ENCODE results near the gene WDR20. TPM values are rescaled to one million over a fixed set of nuclear protein-coding genes. Genes with fewer than 3 reads are reported as not detected.

The WDR20 gene
- total and polyA plus RNA-seq, 2 of the 8 experiments (the other 6 are each of a cell fraction or from before 2014, with no cell fraction given) = 11.2 to 26.7 TPM

GRCh38 chr14:102138961-102139285, 774 bp upstream of the WDR20 start:
- peak overlapping the region; percentile 47; the same call in 1 of the 2 replicates for H2AFZ ChIP-seq (ENCODE audit: low read length)
- H3K14ac ChIP-seq (ENCODE audit: insufficient read length) = no peak overlapping the region
- peaks cover 0 to 8% (median 3%) of the 10 kb centered on the region in 4 experiments; a peak in 1 of 8 replicates for H3K36me3 ChIP-seq (ENCODE audit: control insufficient read depth in 2 of 4, insufficient read depth in 4 of 4, low read length in 3 of 4)
- peak overlapping the region; percentile 72 for H3K4ac ChIP-seq (replicated peaks; ENCODE audit: insufficient read length, low read depth, low read length)
- no peak overlapping the region for H2BK20ac ChIP-seq (ENCODE audit: low read length)
- H3K23me2 ChIP-seq (ENCODE audit: low read depth, low read length) = no peaks in the 10 kb centered on the region; the same call in 1 of the 2 replicates
- H2BK15ac ChIP-seq (ENCODE audit: low read length) = no peak overlapping the region
- peak overlapping the region; percentile 66 to 99 for H3K4me2 ChIP-seq (ENCODE audit: insufficient read depth in 1 of 2, low read depth in 2 of 2, low read length in 2 of 2)
- H4K20me1 ChIP-seq (replicated peaks in 1 of 2; ENCODE audit: control insufficient read depth in 1 of 2, insufficient read depth in 2 of 2, low read length in 2 of 2) = peaks cover 0 to 2% of the 10 kb centered on the region in 2 experiments
- peak overlapping the region; percentile 75 to 96 (median 84) for H3K9ac ChIP-seq (replicated peaks in 1 of 4; ENCODE audit: extremely low read depth in 1 of 4, low read depth in 3 of 4, low read length in 3 of 4)
- H2AK5ac ChIP-seq (ENCODE audit: low read depth, low read length) = no peak overlapping the region
- FAIRE-seq = no peak
- peak overlapping the region; percentile 64 for H3K56ac ChIP-seq (replicated peaks; ENCODE audit: insufficient read length, low read depth, low read length)
- peak overlapping the region; percentile 99; the same call in 1 of the 2 replicates for H4K8ac ChIP-seq (ENCODE audit: extremely low read depth, insufficient read depth, low read length)
- H3K79me2 ChIP-seq (ENCODE audit: control insufficient read depth in 1 of 2, insufficient read depth in 2 of 2, low read length in 2 of 2) = peaks cover 7 to 50% of the 10 kb centered on the region in 2 experiments
- H3K4me1 ChIP-seq (replicated peaks in 1 of 4; ENCODE audit: control insufficient read depth in 3 of 4, insufficient read depth in 4 of 4, low read length in 3 of 4) = peaks cover 0 to 12% (median 2%) of the 10 kb centered on the region in 4 experiments; a peak in 4 of 7 replicates
- WGBS, 2 experiments (ENCODE audit: extremely low coverage in 1 of 2, insufficient coverage in 1 of 2, insufficient read length in 1 of 2, insufficient replicate concordance in 2 of 2, low coverage in 1 of 2, low lambda C conversion rate in 2 of 2, missing lambda C conversion rate in 1 of 2) = 1% methylated on average over 14 of the region's 14 CpGs; no CpG with 5 or more reads in 1 of the 2 experiments
- peak overlapping the region; percentile 79 for H3K27ac ChIP-seq (ENCODE audit: low read depth, low read length)
- CTCF ChIA-PET (ENCODE audit: partially characterized antibody) = interaction anchor here (0.6 to 1.2 kb wide), 3 partner anchors 10 to 42 kb away, joined by 3 to 5 read pairs (median 5); no protein-coding TSS in a partner anchor
- 0 out of 2 replicates have a peak overlapping the region, but pooled peaks have one; percentile 5 for H3K18ac ChIP-seq (ENCODE audit: extremely low read depth, low read length)
- no peak for TF ChIP-seq ATF3 (IDR thresholded peaks at IDR 0.05; ENCODE audit: insufficient read depth, low read depth, low read length)
- TF ChIP-seq MAFK (IDR thresholded peaks at IDR 0.05; ENCODE audit: low read depth, low read length) = no peak
- TF ChIP-seq HDAC2 (IDR thresholded peaks at IDR 0.05; ENCODE audit: borderline replicate concordance in 1 of 2, low read depth in 2 of 2, low read length in 2 of 2) = 0 out of 4 replicates have a peak, but pooled peaks of 1 of the 2 experiments have one; percentile 17
- TF ChIP-seq POLR2AphosphoS5 (IDR thresholded peaks at IDR 0.05; ENCODE audit: low read depth, low read length) = no peak
- TF ChIP-seq CTCF (IDR thresholded peaks at IDR 0.05; ENCODE audit: control extremely low read depth in 1 of 3, insufficient read depth in 1 of 3, low read depth in 1 of 3, low read length in 3 of 3) = no peak
- peak; percentile 6 for TF ChIP-seq ASH2L (IDR thresholded peaks at IDR 0.05; ENCODE audit: low read length)
- H2BK120ac ChIP-seq (replicated peaks; ENCODE audit: low read depth, low read length) = no peak overlapping the region
- no peak for DNase-seq (ENCODE audit: low read depth in 1 of 2, low spot score in 2 of 2)
- peak overlapping the region; percentile 68 to 93 (median 84) for H3K4me3 ChIP-seq (ENCODE audit: extremely low read depth in 1 of 4, insufficient read depth in 2 of 4, low read depth in 3 of 4, low read length in 4 of 4)
- no peaks in the 10 kb centered on the region for H3K27me3 ChIP-seq (replicated peaks in 1 of 4; ENCODE audit: control insufficient read depth in 3 of 4, extremely low read depth in 1 of 4, insufficient read depth in 3 of 4, low read length in 3 of 4)
- no peaks in the 10 kb centered on the region for H3K9me3 ChIP-seq (ENCODE audit: insufficient read depth in 2 of 2, low read depth in 1 of 2, low read length in 1 of 2)
- no peak overlapping the region for H4K5ac ChIP-seq (ENCODE audit: insufficient read length, low read depth, low read length)
- no peak overlapping the region for H2BK12ac ChIP-seq (ENCODE audit: low read depth, low read length)
- no peak overlapping the region for H3K23ac ChIP-seq (ENCODE audit: insufficient read length)
- POLR2A ChIA-PET (ENCODE audit: partially characterized antibody) = interaction anchor here (0.6 to 2.2 kb wide), 10 partner anchors 10 to 1929 kb away, joined by 3 to 8 read pairs (median 4); partner anchors contain the start of gene MOK
- no peak overlapping the region; the same call in 1 of the 2 replicates for H2BK5ac ChIP-seq (ENCODE audit: low read depth, low read length)
- no peak overlapping the region for H4K91ac ChIP-seq (replicated peaks; ENCODE audit: insufficient read length, low read length)
- H3K79me1 ChIP-seq (ENCODE audit: low read depth, low read length) = peaks cover 9% of the 10 kb centered on the region
